Measurements from ENCODE around the gene PKD1L1. TPM values are rescaled to one million over a fixed set of nuclear protein-coding genes. Genes with fewer than 3 reads are reported as not detected.

PKD1L1 gene
- total and polyA plus RNA-seq, 4 experiments from 2014 or later: 0.55 to 0.73 TPM; not detected in 2

GRCh38 chr7:47748041-47748440, 200.2 kb downstream of the PKD1L1 start:
- ChIA-PET CTCF (ENCODE audit: partially characterized antibody) (no interaction called here), POLR2A (ENCODE audit: partially characterized antibody) (no interaction called here)
- Mint-ChIP-seq H3K27ac (peak overlapping the region in 1 of 7 donors; percentile 5), H3K27me3 (peaks cover 2 to 9% of the 10 kb centered on the region in 2 donors), H3K9me3 (no peaks in the 10 kb centered on the region), H3K36me3 (no peaks in the 10 kb centered on the region), H3K4me3 (no peak overlapping the region), H3K4me1 (peaks cover 0 to 5% (median 0%) of the 10 kb centered on the region in 4 donors)
- Histone ChIP-seq H3K27me3 (ENCODE audit: insufficient read depth, low read length) (no peaks in the 10 kb centered on the region), H3K4me1 (ENCODE audit: insufficient read depth, low read length) (no peaks in the 10 kb centered on the region), H3K9me3 (ENCODE audit: control insufficient read depth in 1 of 2, low read length in 2 of 2) (no peaks in the 10 kb centered on the region), H3K27ac (ENCODE audit: low read depth, low read length) (no peak overlapping the region), H3K4me3 (ENCODE audit: low read length in 2 of 2) (no peak overlapping the region), H3K36me3 (ENCODE audit: insufficient read depth, low read length) (no peaks in the 10 kb centered on the region)
- intact Hi-C loops (cut with micrococcal nuclease): no loop called here
- DNase-seq: no peak

GRCh38 chr7:47747160-47747559, 201.1 kb downstream of the PKD1L1 start:
- no peaks in the 10 kb centered on the region for H3K36me3 Mint-ChIP-seq
- H3K4me3 Mint-ChIP-seq: no peak overlapping the region
- no peaks in the 10 kb centered on the region for H3K9me3 Mint-ChIP-seq
- H3K27ac Mint-ChIP-seq: no peak overlapping the region
- no peaks in the 10 kb centered on the region for H3K36me3 ChIP-seq (ENCODE audit: insufficient read depth, low read length)
- DNase-seq: no peak
- no peaks in the 10 kb centered on the region for H3K9me3 ChIP-seq (ENCODE audit: control insufficient read depth in 1 of 2, low read length in 2 of 2)
- ChIA-PET POLR2A (ENCODE audit: partially characterized antibody) (no interaction called here), CTCF (ENCODE audit: partially characterized antibody) (no interaction called here)
- H3K27me3 ChIP-seq (ENCODE audit: insufficient read depth, low read length): no peaks in the 10 kb centered on the region
- H3K4me3 ChIP-seq (ENCODE audit: low read length in 2 of 2): no peak overlapping the region
- intact Hi-C loops (cut with micrococcal nuclease): no loop called here
- peaks cover 2 to 9% of the 10 kb centered on the region in 2 donors for H3K27me3 Mint-ChIP-seq
- H3K27ac ChIP-seq (ENCODE audit: low read depth, low read length): no peak overlapping the region
- H3K4me1 ChIP-seq (ENCODE audit: insufficient read depth, low read length): no peaks in the 10 kb centered on the region
- peaks cover 0 to 5% (median 0%) of the 10 kb centered on the region in 4 donors for H3K4me1 Mint-ChIP-seq

- Mint-ChIP-seq H3K36me3 (no peaks in the 10 kb centered on the region), H3K27ac (no peak overlapping the region), H3K4me1 (peaks cover 0 to 5% (median 0%) of the 10 kb centered on the region in 4 donors), H3K4me3 (no peak overlapping the region), H3K9me3 (peaks cover 0 to 3% (median 0%) of the 10 kb centered on the region in 8 donors), H3K27me3 (peaks cover 2 to 12% of the 10 kb centered on the region in 2 donors)
- no peak for DNase-seq
- H3K36me3 ChIP-seq (ENCODE audit: insufficient read depth, low read length): no peaks in the 10 kb centered on the region
- H3K27me3 ChIP-seq (ENCODE audit: insufficient read depth, low read length): no peaks in the 10 kb centered on the region
- H3K4me1 ChIP-seq (ENCODE audit: insufficient read depth, low read length): no peaks in the 10 kb centered on the region
- H3K9me3 ChIP-seq (ENCODE audit: control insufficient read depth in 1 of 2, low read length in 2 of 2): no peaks in the 10 kb centered on the region
- ChIA-PET POLR2A (ENCODE audit: partially characterized antibody) (no interaction called here), CTCF (ENCODE audit: partially characterized antibody) (no interaction called here)
- H3K4me3 ChIP-seq (ENCODE audit: low read length in 2 of 2): no peak overlapping the region
- no peak overlapping the region for H3K27ac ChIP-seq (ENCODE audit: low read depth, low read length)
- intact Hi-C loops (cut with micrococcal nuclease): no loop called here
Measured at GRCh38 chr7:47746468-47746867, 201.8 kb downstream of the PKD1L1 start.

- no peak for DNase-seq
- Mint-ChIP-seq H3K9me3 (peaks cover 0 to 3% (median 0%) of the 10 kb centered on the region in 8 donors), H3K27ac (peak overlapping the region in 1 of 7 donors; percentile 74), H3K4me1 (no peaks in the 10 kb centered on the region), H3K27me3 (peaks cover 2 to 7% of the 10 kb centered on the region in 2 donors), H3K36me3 (no peaks in the 10 kb centered on the region), H3K4me3 (no peak overlapping the region)
- intact Hi-C loops (cut with micrococcal nuclease): no loop called here
- Histone ChIP-seq H3K9me3 (ENCODE audit: control insufficient read depth in 1 of 2, low read length in 2 of 2) (no peaks in the 10 kb centered on the region), H3K27me3 (ENCODE audit: insufficient read depth, low read length) (no peaks in the 10 kb centered on the region), H3K27ac (ENCODE audit: low read depth, low read length) (no peak overlapping the region), H3K4me1 (ENCODE audit: insufficient read depth, low read length) (no peaks in the 10 kb centered on the region), H3K4me3 (ENCODE audit: low read length in 2 of 2) (no peak overlapping the region), H3K36me3 (ENCODE audit: insufficient read depth, low read length) (no peaks in the 10 kb centered on the region)
- CTCF ChIA-PET (ENCODE audit: partially characterized antibody): no interaction called here
- POLR2A ChIA-PET (ENCODE audit: partially characterized antibody): no interaction called here
Measured at GRCh38 chr7:47744883-47745282, 203.4 kb downstream of the PKD1L1 start.

- POLR2A ChIA-PET (ENCODE audit: partially characterized antibody): no interaction called here
Measured at GRCh38 chr7:47743965-47744591, 204.2 kb downstream of the PKD1L1 start.

GRCh38 chr7:47741984-47742383, 206.3 kb downstream of the PKD1L1 start:
- no peak for DNase-seq
- H3K27ac Mint-ChIP-seq: no peak overlapping the region
- Histone ChIP-seq H3K9me3 (ENCODE audit: control insufficient read depth in 1 of 2, low read length in 2 of 2) (no peaks in the 10 kb centered on the region), H3K27me3 (ENCODE audit: insufficient read depth, low read length) (no peaks in the 10 kb centered on the region), H3K36me3 (ENCODE audit: insufficient read depth, low read length) (no peaks in the 10 kb centered on the region), H3K27ac (ENCODE audit: low read depth, low read length) (no peak overlapping the region), H3K4me3 (ENCODE audit: low read length in 2 of 2) (no peak overlapping the region), H3K4me1 (ENCODE audit: insufficient read depth, low read length) (no peaks in the 10 kb centered on the region)
- intact Hi-C loops (cut with micrococcal nuclease): no loop called here
- no peak overlapping the region for H3K4me3 Mint-ChIP-seq
- H3K9me3 Mint-ChIP-seq: peaks cover 0 to 3% (median 0%) of the 10 kb centered on the region in 8 donors
- CTCF ChIA-PET (ENCODE audit: partially characterized antibody): no interaction called here
- no peaks in the 10 kb centered on the region for H3K36me3 Mint-ChIP-seq
- no peaks in the 10 kb centered on the region for H3K4me1 Mint-ChIP-seq
- peaks cover 2 to 7% of the 10 kb centered on the region in 2 donors for H3K27me3 Mint-ChIP-seq
- POLR2A ChIA-PET (ENCODE audit: partially characterized antibody): no interaction called here

More at GRCh38 chr7:47743965-47744591, 204.2 kb downstream of the PKD1L1 start:
- H3K27ac Mint-ChIP-seq: peak overlapping the region in 1 of 7 donors; percentile 25
- Histone ChIP-seq H3K4me3 (ENCODE audit: low read length in 2 of 2) (no peak overlapping the region), H3K9me3 (ENCODE audit: control insufficient read depth in 1 of 2, low read length in 2 of 2) (no peaks in the 10 kb centered on the region), H3K4me1 (ENCODE audit: insufficient read depth, low read length) (no peaks in the 10 kb centered on the region), H3K36me3 (ENCODE audit: insufficient read depth, low read length) (no peaks in the 10 kb centered on the region), H3K27ac (ENCODE audit: low read depth, low read length) (no peak overlapping the region), H3K27me3 (ENCODE audit: insufficient read depth, low read length) (no peaks in the 10 kb centered on the region)
- H3K4me1 Mint-ChIP-seq: no peaks in the 10 kb centered on the region
- intact Hi-C loops (cut with micrococcal nuclease): no loop called here
- H3K9me3 Mint-ChIP-seq: peaks cover 0 to 3% (median 0%) of the 10 kb centered on the region in 8 donors
- H3K27me3 Mint-ChIP-seq: peaks cover 2 to 8% of the 10 kb centered on the region in 2 donors
- no peak overlapping the region for H3K4me3 Mint-ChIP-seq
- DNase-seq: no peak
- H3K36me3 Mint-ChIP-seq: no peaks in the 10 kb centered on the region
- CTCF ChIA-PET (ENCODE audit: partially characterized antibody): no interaction called here

- Mint-ChIP-seq H3K27ac (no peak overlapping the region), H3K36me3 (no peaks in the 10 kb centered on the region), H3K4me3 (no peak overlapping the region), H3K9me3 (peaks cover 0 to 3% (median 0%) of the 10 kb centered on the region in 8 donors), H3K27me3 (peaks cover 2 to 7% of the 10 kb centered on the region in 2 donors), H3K4me1 (no peaks in the 10 kb centered on the region)
- DNase-seq: no peak
- no peaks in the 10 kb centered on the region for H3K9me3 ChIP-seq (ENCODE audit: control insufficient read depth in 1 of 2, low read length in 2 of 2)
- POLR2A ChIA-PET (ENCODE audit: partially characterized antibody): no interaction called here
- no peaks in the 10 kb centered on the region for H3K36me3 ChIP-seq (ENCODE audit: insufficient read depth, low read length)
- no peak overlapping the region for H3K4me3 ChIP-seq (ENCODE audit: low read length in 2 of 2)
- CTCF ChIA-PET (ENCODE audit: partially characterized antibody): no interaction called here
- H3K4me1 ChIP-seq (ENCODE audit: insufficient read depth, low read length): no peaks in the 10 kb centered on the region
- intact Hi-C loops (cut with micrococcal nuclease): no loop called here
- H3K27ac ChIP-seq (ENCODE audit: low read depth, low read length): no peak overlapping the region
- no peaks in the 10 kb centered on the region for H3K27me3 ChIP-seq (ENCODE audit: insufficient read depth, low read length)
Measured at GRCh38 chr7:47739891-47740290, 208.4 kb downstream of the PKD1L1 start.

All from CD4-positive, alpha-beta memory T cell (primary cell).